Mesenchymal stem cell (in vitro differentiated cells and primary cell): ENCODE results near the gene LSP1.

Source experiments
- DNase-seq: peaks from one replicate; pipeline ENCODE4 v3.0.0-alpha.2; 2013
- H2AFZ ChIP-seq: one replicate; pipeline ENCODE4 v1.6.1; 2013; ENCODE audit warnings: low read depth, mild to moderate bottlenecking, control low read depth, inconsistent platforms, low read length, moderate library complexity
- H2AK5ac ChIP-seq: 2 replicates; pipeline ENCODE4 v1.6.1; 2013; ENCODE audit warnings: low read length, moderate library complexity, mild to moderate bottlenecking, inconsistent platforms; ENCODE audit not compliant: severe bottlenecking
- H2BK120ac ChIP-seq: one replicate; pipeline ENCODE4 v1.6.1; 2013; ENCODE audit warnings: low read depth, mild to moderate bottlenecking, inconsistent platforms, low read length, moderate library complexity
- H2BK12ac ChIP-seq, 2 experiments: one replicate each; pipeline ENCODE4 v1.6.1; 2013; ENCODE audit warnings: inconsistent platforms in 2 of 2, low read length in 2 of 2, mild to moderate bottlenecking in 2 of 2, moderate library complexity in 2 of 2, control low read depth in 1 of 2
- H2BK15ac ChIP-seq: one replicate; pipeline ENCODE4 v1.6.1; 2013; ENCODE audit warnings: mild to moderate bottlenecking, low read depth, inconsistent platforms; ENCODE audit not compliant: poor library complexity, severe bottlenecking
- H2BK5ac ChIP-seq: 2 replicates; pipeline ENCODE4 v1.6.1; 2013; ENCODE audit warnings: low read depth, mild to moderate bottlenecking, low read length, control low read depth, inconsistent platforms; ENCODE audit not compliant: poor library complexity, severe bottlenecking
- H3K14ac ChIP-seq, 2 experiments: one replicate each; pipeline ENCODE4 v1.6.1; 2013; ENCODE audit warnings: inconsistent platforms in 2 of 2, low read length in 2 of 2, control low read depth in 1 of 2, mild to moderate bottlenecking in 1 of 2, moderate library complexity in 1 of 2
- H3K18ac ChIP-seq, 2 experiments: one replicate each; pipeline ENCODE4 v1.6.1; 2013; ENCODE audit warnings: inconsistent platforms in 2 of 2, low read length in 2 of 2, control low read depth in 1 of 2, low read depth in 1 of 2, mild to moderate bottlenecking in 1 of 2
- H3K23ac ChIP-seq, 2 experiments: one replicate each; pipeline ENCODE4 v1.6.1; 2013; ENCODE audit warnings: inconsistent platforms in 2 of 2, low read length in 2 of 2, mild to moderate bottlenecking in 2 of 2, moderate library complexity in 2 of 2, control low read depth in 1 of 2
- H3K27ac ChIP-seq: 2 replicates; pipeline ENCODE4 v1.5.1; 2013; ENCODE audit warnings: mild to moderate bottlenecking, moderate library complexity, low read length, control low read depth, inconsistent platforms; ENCODE audit not compliant: poor library complexity, severe bottlenecking
- H3K27me3 ChIP-seq, 2 experiments: 2 replicates each; pipeline versions ENCODE4 v1.6.1 to v1.7.0; 2013; ENCODE audit warnings: low read length in 2 of 2, mild to moderate bottlenecking in 2 of 2, moderate library complexity in 2 of 2, control low read depth in 1 of 2, inconsistent platforms in 1 of 2; ENCODE audit not compliant: control insufficient read depth in 1 of 2, insufficient read depth in 1 of 2
- H3K36me3 ChIP-seq, 2 experiments: 2 replicates each; pipeline versions ENCODE4 v1.6.1 to v1.7.0; 2013; ENCODE audit warnings: low read length in 2 of 2, control low read depth in 1 of 2, inconsistent platforms in 1 of 2, low read depth in 1 of 2, mild to moderate bottlenecking in 1 of 2; ENCODE audit not compliant: insufficient read depth in 2 of 2, control insufficient read depth in 1 of 2
- H3K4ac ChIP-seq, 2 experiments: one replicate each; pipeline ENCODE4 v1.6.1; 2013; ENCODE audit warnings: inconsistent platforms in 2 of 2, low read length in 2 of 2, mild to moderate bottlenecking in 2 of 2, moderate library complexity in 2 of 2, control low read depth in 1 of 2, low read depth in 1 of 2
- H3K4me1 ChIP-seq: 2 replicates; pipeline ENCODE4 v1.6.1; 2013; ENCODE audit warnings: low read depth, low read length, control low read depth; ENCODE audit not compliant: control insufficient read depth, insufficient read depth
- H3K4me2 ChIP-seq: 2 replicates; pipeline ENCODE4 v1.6.1; 2013; ENCODE audit warnings: low read length, mild to moderate bottlenecking, inconsistent platforms; ENCODE audit not compliant: poor library complexity, severe bottlenecking
- H3K4me3 ChIP-seq, 2 experiments: 2 replicates each; pipeline versions ENCODE4 v1.5.1 to v1.7.0; 2013; ENCODE audit warnings: low read length in 2 of 2, mild to moderate bottlenecking in 2 of 2, control low read depth in 1 of 2, low read depth in 1 of 2; ENCODE audit not compliant: insufficient read depth in 1 of 2
- H3K79me1 ChIP-seq: replicated peaks from 2 replicates; pipeline ENCODE4 v1.6.1; 2013; ENCODE audit warnings: mild to moderate bottlenecking, control low read depth, low read length, inconsistent platforms; ENCODE audit not compliant: poor library complexity, severe bottlenecking
- H3K9ac ChIP-seq: 2 replicates; pipeline ENCODE4 v1.7.0; 2013; ENCODE audit warnings: mild to moderate bottlenecking, low read length, moderate library complexity
- H3K9me3 ChIP-seq: 2 replicates; pipeline ENCODE4 v1.7.0; 2013; ENCODE audit warnings: mild to moderate bottlenecking, low read length; ENCODE audit not compliant: control insufficient read depth
- H4K8ac ChIP-seq: one replicate; pipeline ENCODE4 v1.6.1; 2013; ENCODE audit warnings: inconsistent platforms, mild to moderate bottlenecking, low read length, moderate library complexity
- H4K91ac ChIP-seq: one replicate; pipeline ENCODE4 v1.6.1; 2013; ENCODE audit warnings: mild to moderate bottlenecking, low read length, inconsistent platforms
- WGBS: methylation state at CpG from one replicate; pipeline ENCODE4 v1.1.7; 2013; ENCODE audit warnings: mixed read lengths; 5-methylcytosine and 5-hydroxymethylcytosine counted together

Gene LSP1

GRCh38 chr11:1821562-1821961, 31.3 kb upstream of the LSP1 start:
- Histone ChIP-seq H3K4me1 (peaks cover 23% of the 10 kb centered on the region), H2AK5ac (no peak overlapping the region), H3K14ac (no peak overlapping the region), H2AFZ (no peak overlapping the region), H3K23ac (no peak overlapping the region), H2BK120ac (no peak overlapping the region), H3K4me2 (no peak overlapping the region), H3K79me1 (no peaks in the 10 kb centered on the region), H3K18ac (no peak overlapping the region), H3K4ac (no peak overlapping the region), H3K9ac (no peak overlapping the region), H2BK15ac (no peak overlapping the region), H4K8ac (no peak overlapping the region), H2BK12ac (no peak overlapping the region), H2BK5ac (no peak overlapping the region), H3K4me3 (no peak overlapping the region), H3K36me3 (no peaks in the 10 kb centered on the region), H3K27ac (no peak overlapping the region), H3K27me3 (peaks cover 0 to 24% of the 10 kb centered on the region in 2 experiments), H3K9me3 (peaks cover 33% of the 10 kb centered on the region), H4K91ac (no peak overlapping the region)
- DNase-seq: no peak

GRCh38 chr11:1822648-1823375, 30.1 kb upstream of the LSP1 start:
- H2AK5ac ChIP-seq: no peak overlapping the region
- no peak overlapping the region for H3K18ac ChIP-seq
- DNase-seq: no peak
- no peaks in the 10 kb centered on the region for H3K79me1 ChIP-seq
- H3K27me3 ChIP-seq: peaks cover 0 to 30% of the 10 kb centered on the region in 2 experiments
- H2BK120ac ChIP-seq: no peak overlapping the region
- H3K36me3 ChIP-seq: no peaks in the 10 kb centered on the region
- H4K91ac ChIP-seq: no peak overlapping the region
- H2BK5ac ChIP-seq: no peak overlapping the region
- no peak overlapping the region for H3K4ac ChIP-seq
- no peak overlapping the region for H2AFZ ChIP-seq
- H3K9ac ChIP-seq: no peak overlapping the region
- H3K4me1 ChIP-seq: peaks cover 35% of the 10 kb centered on the region
- no peak overlapping the region for H3K4me3 ChIP-seq
- H4K8ac ChIP-seq: no peak overlapping the region
- H3K9me3 ChIP-seq: peaks cover 29% of the 10 kb centered on the region
- no peak overlapping the region for H2BK12ac ChIP-seq
- no peak overlapping the region for H3K23ac ChIP-seq
- H3K4me2 ChIP-seq: no peak overlapping the region
- 66% methylated on average over 8 of the region's 8 CpGs for WGBS
- H3K14ac ChIP-seq: no peak overlapping the region
- H3K27ac ChIP-seq: no peak overlapping the region
- no peak overlapping the region for H2BK15ac ChIP-seq

GRCh38 chr11:1823376-1824220, 29.3 kb upstream of the LSP1 start:
- Histone ChIP-seq H3K14ac (peak overlapping the region in 1 of 2 experiments; percentile 9), H3K4ac (no peak overlapping the region), H4K91ac (no peak overlapping the region), H3K23ac (no peak overlapping the region), H4K8ac (no peak overlapping the region), H2BK5ac (no peak overlapping the region), H2BK120ac (no peak overlapping the region), H2BK15ac (no peak overlapping the region), H3K79me1 (no peaks in the 10 kb centered on the region), H3K27ac (no peak overlapping the region), H3K27me3 (peaks cover 0 to 36% of the 10 kb centered on the region in 2 experiments), H3K4me3 (no peak overlapping the region), H3K18ac (no peak overlapping the region), H3K36me3 (no peaks in the 10 kb centered on the region), H3K4me1 (peaks cover 43% of the 10 kb centered on the region), H2BK12ac (no peak overlapping the region), H2AFZ (no peak overlapping the region), H3K9me3 (peaks cover 23% of the 10 kb centered on the region), H2AK5ac (peak overlapping the region; percentile 40), H3K9ac (no peak overlapping the region), H3K4me2 (no peak overlapping the region)
- 96% methylated on average over 16 of the region's 19 CpGs for WGBS
- DNase-seq: no peak
